Stromal cell of bone marrow (primary cell): ENCODE measurements around the gene HIP1.
"Not testable (repeated sequence)": the region's sequence is repeated elsewhere in the genome, so short reads cannot be mapped to it uniquely, and the experiment has no call there.

Experiments
- DNase-seq: peaks from one replicate; pipeline ENCODE4 v3.0.0-alpha.2; 2012; ENCODE audit warnings: low read depth

The HIP1 gene

DNA sequence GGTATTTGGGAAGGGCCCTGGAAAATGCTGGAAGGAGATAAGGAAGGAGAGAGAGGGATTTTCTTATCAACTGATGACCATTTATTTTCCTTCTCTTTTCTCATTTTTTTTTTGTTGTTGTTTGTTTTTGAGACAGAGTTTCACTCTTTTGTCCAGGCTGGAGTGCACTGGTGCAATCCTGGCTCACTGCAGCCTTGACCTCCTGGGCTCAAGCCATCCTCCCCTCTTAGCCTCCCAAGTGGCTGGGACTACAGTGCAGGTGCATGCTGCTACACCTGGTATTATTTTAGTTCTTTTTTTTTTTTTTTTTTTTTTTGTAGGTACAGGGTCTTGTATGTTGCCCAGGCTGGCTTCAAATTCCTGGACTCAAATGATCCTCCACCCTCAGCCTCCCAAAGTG lies 52.2 kb downstream of the HIP1 start:
- no peak for DNase-seq

- DNase-seq = not testable (repeated sequence)
These were observed 56.7 kb downstream of the HIP1 start for GRCh38 chr7:75682052-75682451.

DNA sequence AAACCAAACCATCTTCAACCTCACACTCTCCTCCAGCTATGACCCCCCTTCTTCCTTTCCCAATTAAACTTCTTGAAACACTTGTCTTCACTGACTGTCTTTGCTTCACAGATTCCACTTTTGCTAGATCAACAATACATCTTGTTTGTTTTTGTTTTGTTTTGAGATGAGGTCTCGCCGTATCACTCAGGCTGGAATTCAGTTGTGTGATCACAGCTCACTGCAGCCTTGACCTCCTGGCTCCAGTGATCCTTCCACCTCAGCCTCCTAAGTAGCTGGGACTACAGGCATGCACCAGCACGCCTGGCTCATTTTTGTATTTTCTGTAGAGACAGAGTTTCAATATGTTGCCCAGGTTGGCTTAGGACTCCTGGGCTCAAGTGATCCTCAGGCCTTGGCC lies 59.7 kb downstream of the HIP1 start:
- no peak for DNase-seq

DNA sequence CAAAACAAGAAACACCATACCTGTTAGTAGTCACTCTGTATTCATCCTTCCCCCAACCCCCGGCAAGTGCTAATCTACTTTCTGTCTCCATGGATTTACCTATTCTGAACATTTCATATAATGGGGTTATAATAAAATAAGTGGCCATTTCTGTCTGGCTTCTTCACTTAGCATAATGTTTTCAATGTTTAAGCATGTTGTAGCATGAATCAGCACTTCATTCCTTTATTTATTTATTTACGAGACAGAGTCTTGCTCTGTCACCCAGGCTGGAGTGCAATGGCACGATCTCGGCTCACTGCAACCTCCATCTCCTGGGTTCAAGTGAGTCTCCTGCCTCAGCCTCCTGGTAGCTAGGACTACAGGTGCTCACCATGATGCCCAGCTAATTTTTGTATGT lies 69.2 kb downstream of the HIP1 start:
- DNase-seq = no peak

GRCh38 chr7:75667938-75668337 lies 70.8 kb downstream of the HIP1 start:
- no peak for DNase-seq

DNA sequence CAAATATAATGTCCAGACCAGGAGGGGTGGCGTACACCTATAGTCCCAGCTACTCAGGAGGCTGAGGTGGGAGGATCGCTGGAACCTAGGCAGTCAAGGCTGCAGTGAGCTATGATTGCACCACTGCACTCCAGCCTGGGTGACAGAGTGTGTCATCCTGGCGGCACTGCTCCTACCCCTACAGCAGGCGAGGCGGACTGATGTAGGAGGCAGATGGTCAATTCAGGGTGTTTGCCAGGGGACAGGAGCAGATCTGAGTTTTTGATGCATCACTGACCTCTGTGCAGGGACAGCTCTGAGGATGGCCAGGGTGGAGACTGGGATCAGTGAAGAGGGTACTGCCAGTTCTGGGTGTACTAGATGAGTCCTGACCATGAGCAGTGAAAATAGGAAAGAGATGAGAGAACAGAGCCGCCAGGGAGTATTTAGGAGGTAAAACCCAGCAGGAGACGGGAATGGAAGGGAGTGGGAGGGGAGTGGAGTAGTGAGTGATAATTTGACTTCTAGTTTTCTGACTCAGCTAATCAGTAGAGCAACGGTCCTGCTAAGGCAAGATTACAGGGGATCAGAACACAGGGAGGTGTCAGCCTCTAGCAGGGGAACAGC lies 75.3 kb downstream of the HIP1 start:
- no peak for DNase-seq

DNA sequence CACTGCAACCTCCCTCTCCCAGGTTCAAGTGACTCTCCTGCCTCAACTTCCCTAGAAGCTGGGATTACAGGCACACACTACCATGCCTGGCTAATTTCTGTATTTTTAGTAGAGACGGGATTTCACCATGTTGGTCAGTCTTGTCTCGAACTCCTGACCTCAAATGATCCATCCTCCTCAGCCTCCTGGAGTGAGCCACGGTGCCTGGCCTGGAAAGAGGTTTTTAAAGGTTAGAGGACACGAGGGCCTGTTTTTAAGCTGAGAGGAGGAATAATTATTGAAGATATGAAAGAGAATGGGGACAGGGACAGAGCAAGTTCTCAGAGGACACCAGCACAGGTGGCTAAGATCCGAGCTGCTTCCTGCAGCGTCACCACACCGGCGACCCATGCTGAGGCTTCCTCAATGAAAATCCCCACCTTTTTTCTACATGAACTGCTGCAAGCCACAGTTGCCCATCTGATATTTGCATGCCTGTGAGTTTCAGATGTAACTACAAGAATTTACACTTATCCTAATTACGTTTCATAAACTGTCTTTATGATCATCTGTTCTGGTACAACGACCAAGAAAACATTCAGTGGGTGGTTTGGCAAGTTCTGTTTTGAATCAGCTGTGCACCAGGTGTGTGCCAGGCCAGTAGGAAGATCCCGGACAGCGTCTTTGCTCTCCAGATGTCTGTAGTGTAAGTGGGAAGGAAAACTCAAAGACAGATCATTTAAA lies 76.0 kb downstream of the HIP1 start:
- DNase-seq = no peak

DNA sequence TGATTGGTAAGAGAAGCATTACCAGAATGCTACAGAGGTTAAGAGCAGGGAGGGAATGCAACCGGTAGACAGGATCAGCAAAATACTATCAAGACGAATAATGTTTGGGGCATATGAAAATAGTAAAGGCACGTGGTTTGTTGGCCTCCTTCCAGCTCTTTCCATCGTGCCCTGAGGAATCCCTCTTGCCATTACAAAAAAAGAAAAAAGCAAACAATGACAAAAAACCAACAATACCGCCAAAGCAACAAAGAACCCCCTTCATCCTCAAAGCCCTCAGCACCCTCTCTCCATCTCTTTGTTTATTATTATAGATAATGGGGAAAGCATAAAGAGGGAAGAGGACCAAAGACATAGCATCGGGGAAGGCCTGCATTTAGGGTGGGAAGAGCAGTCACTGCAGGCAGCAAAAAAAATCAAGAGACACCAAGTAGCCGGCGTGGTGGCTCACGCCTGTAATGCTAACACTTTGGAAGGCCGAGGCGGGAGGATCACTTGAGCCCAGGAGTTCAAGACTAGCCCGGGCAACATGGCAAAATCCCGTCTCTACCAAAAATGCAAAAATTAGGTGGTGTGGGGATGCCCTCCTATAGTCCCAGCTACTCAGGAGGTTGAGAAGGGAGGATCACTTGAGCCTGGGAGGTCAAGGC lies 78.0 kb downstream of the HIP1 start:
- DNase-seq = no peak

DNA sequence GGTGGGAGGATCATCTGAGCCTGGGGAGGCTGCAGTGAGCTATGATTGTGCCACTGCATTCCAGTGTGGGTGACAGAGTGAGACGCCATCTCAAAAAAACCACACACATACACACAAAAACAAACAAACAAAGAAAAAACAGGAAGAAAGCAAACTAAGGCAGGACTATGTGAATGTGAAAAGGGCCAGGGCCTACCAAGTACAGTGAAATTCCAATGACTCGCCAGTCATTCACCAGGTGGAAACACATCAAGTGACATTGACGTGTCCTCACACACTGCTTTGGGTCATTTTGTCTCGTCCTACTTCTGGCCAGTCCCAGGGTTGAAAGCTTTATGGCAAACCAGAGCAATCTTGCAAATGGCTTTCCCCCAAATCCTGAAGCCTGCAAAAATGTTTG lies 79.9 kb downstream of the HIP1 start:
- no peak for DNase-seq

DNA sequence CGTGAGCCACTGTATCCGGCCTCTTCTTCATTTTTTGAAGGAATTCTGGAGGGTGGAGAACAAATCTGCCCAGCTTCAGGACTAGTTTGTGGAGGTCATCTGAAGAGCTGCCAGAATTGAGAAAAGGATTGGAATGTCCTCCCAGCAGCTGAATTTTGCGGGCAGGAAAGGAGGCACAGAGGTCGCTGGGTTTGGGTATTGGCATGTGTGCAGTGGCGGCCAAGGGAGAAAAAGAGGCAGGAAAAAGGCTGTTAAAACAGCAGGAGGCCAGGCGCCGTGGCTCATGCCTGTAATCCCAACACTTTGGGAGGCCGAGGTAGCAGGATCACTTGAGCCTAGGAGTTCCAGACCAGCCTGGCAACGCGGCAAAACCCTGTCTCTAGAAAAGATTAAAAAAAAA lies 80.4 kb downstream of the HIP1 start:
- no peak for DNase-seq

GRCh38 chr7:75657866-75658265 lies 80.9 kb downstream of the HIP1 start:
- no peak for DNase-seq

GRCh38 chr7:75656740-75657139 lies 82.0 kb downstream of the HIP1 start:
- DNase-seq = no peak

- no peak for DNase-seq
These were observed 83.2 kb downstream of the HIP1 start for GRCh38 chr7:75655536-75655935.

DNA sequence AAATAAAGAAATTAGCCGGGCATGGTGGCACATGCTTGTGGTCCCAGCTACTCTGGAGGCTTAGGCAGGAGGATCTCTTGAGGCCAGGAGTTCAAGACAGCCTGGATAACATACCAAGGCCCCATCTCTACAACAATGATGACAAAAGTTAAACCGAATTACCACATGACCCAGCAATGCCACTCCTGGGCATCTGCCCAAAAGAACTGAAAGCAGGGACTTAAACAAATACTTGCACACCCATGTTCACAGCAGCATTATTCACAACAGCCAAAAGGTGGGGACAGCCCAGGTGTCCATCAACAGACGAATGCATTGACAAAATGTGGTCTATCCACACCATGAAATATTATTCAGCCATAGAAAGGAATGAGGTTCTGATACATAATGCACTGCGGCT lies 83.9 kb downstream of the HIP1 start:
- no peak for DNase-seq

- DNase-seq = no peak
These were observed 85.1 kb downstream of the HIP1 start for GRCh38 chr7:75653651-75654050.

DNA sequence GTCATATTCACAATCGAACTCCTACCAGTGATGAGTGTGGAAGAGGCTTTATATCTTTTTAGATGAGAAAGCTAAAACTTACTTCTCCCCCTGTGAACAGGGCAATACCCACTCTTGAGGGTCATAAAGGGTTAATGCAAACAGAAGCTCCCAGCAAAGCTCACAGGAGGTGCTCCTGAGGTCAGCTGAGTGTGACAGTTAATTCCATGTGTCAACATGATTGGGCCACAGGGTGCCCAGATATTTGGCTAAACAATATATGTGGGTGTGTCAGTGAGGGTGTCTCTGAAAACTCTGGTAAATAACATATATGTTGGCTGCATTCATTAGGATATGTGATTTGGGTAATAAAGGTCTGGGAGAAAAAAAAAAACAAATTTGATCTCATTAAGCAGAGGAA lies 86.0 kb downstream of the HIP1 start:
- DNase-seq = no peak

DNA sequence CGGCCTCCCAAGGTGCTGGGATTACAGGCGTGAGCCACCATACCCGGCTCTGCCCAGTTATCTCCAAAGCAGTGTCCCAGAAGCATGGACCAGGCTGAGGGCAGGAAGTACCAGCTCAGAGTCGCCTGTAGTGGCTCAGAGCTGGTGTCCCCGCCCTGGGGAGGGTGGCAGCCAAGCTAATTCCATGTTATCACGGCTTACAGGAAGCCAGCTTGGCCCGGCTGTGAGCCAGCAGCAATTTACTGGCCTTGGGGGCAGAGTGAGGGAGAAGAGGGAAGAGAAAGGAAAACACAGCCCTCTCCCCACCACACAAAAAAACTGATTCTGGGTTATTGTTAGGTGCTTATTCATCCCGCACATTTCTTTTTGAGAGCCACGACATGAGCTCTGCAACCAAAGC lies 88.1 kb downstream of the HIP1 start:
- no peak for DNase-seq

DNA sequence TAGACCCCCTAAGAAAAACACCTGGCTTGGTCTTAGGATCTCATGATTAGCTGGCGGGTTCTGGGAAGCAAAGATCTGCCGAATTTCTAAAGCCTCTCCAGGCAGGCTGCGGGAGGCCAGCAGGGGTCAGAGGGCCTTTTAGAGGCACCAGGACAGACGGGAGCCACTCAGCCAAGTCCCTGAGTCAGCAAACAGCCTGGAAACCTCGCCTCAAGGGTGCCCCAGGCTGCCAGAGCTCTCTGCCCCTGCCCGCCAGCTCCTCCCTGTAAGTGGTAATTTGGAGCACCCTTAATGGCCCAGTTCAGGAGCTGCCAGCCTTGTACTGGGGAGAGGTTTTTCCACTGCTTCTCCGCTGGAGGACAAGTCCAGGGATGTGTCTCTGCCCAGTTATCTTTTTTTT lies 88.7 kb downstream of the HIP1 start:
- DNase-seq = no peak

DNA sequence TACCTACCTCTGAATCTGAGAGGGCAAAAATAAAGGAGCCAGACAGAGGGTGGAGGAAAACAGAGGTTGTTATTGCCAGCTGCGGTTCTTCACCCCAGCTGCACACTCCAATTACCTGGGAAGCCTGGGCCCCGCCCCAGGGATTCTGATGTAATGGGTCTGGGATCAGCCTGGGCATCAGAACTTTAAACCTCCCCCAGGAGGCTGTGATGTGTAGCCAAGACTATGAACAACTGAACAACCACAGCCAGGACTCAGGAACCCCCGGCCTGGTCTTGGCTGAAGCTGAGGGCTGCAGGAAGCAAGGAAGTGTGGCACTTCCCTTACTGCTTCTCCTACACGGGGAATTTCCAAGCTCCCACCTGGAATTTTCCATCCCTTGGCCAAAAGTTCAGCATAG lies 89.3 kb downstream of the HIP1 start:
- no peak for DNase-seq

GRCh38 chr7:75647709-75648438 lies 90.9 kb downstream of the HIP1 start:
- no peak for DNase-seq

DNA sequence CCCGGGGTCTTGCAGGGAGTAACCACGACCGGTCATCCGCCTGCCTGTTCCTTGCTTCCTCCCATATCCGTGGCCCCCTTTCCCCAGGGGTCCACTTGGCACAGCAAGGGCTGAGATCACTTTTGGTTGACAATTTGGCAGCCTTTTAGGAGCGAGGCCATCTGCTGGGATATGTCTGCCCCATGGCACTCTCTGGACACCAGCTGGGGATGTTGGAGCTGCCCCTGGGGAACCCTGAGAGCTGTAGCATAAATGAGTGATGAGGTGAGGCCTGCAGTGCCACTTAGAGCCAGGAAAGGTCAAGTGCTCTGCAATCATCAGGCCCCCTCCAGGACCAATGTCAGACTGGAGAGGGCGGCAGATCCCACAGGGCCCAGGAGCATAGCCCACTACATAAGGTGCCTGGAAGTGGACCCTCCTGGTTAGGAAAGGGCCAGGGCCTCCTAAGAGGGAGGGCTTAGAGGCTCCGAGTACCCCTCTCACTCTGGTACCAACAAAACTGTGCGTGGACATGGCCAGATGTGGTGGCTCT lies 92.1 kb downstream of the HIP1 start:
- DNase-seq = no peak

GRCh38 chr7:75645570-75645969 lies 93.2 kb downstream of the HIP1 start:
- DNase-seq = no peak

DNA sequence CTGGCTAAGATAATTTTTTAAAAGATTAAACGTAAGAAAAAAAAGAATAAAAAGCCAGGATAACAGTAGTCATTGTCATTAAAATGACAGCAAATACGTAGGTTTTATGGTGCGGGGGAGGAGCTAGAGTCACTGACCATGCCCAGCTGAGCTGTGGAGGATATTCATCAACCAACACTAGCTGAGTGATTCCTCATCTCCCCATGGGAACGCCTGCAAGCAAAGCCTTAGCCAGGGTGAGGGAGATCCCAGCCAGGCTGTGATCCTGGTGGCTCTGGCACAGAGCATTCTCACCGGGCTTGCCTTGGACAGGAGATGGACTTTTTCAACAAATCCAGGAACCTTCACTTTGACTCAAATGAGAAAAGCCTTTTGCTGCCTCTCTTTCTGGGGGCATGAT lies 94.2 kb downstream of the HIP1 start:
- no peak for DNase-seq
